ENCODE results near the gene SLFNL1.

SLFNL1 gene

GRCh38 chr1:40983286-40983685, 38.2 kb downstream of the SLFNL1 start:
- no peak overlapping the region for H3K4me3 ChIP-seq (ENCODE audit: low read depth, low read length)
- CTCF ChIA-PET = interaction anchor here (1.3 kb wide), 1 partner anchor 21 kb away, joined by 5 read pairs; no protein-coding TSS in a partner anchor
- DNase-seq (ENCODE audit: low read depth, low spot score) = no peak
- POLR2A ChIA-PET = interaction anchor here (1.0 kb wide), 1 partner anchor 20 kb away, joined by 5 read pairs; no protein-coding TSS in a partner anchor
- TF ChIP-seq CTCF (IDR thresholded peaks at IDR 0.05; ENCODE audit: insufficient read depth, low read length, missing control alignments) = no peak

GRCh38 chr1:40982721-40983120, 38.8 kb downstream of the SLFNL1 start:
- POLR2A ChIA-PET = interaction anchor here (1.0 kb wide), 1 partner anchor 21 kb away, joined by 5 read pairs; no protein-coding TSS in a partner anchor
- TF ChIP-seq CTCF (IDR thresholded peaks at IDR 0.05; ENCODE audit: insufficient read depth, low read length, missing control alignments) = no peak
- no peak overlapping the region for H3K4me3 ChIP-seq (ENCODE audit: low read depth, low read length)
- no peak for DNase-seq (ENCODE audit: low read depth, low spot score)
- CTCF ChIA-PET = interaction anchor here (1.3 kb wide), 1 partner anchor 22 kb away, joined by 5 read pairs; no protein-coding TSS in a partner anchor

- TF ChIP-seq CTCF (IDR thresholded peaks at IDR 0.05; ENCODE audit: insufficient read depth, low read length, missing control alignments) = no peak
- peak overlapping the region; percentile 70 for H3K4me3 ChIP-seq (ENCODE audit: low read depth, low read length)
- POLR2A ChIA-PET = interaction anchor here (1.0 to 1.2 kb wide), 2 partner anchors 21 to 22 kb away, joined by 3 to 5 read pairs; no protein-coding TSS in a partner anchor
- CTCF ChIA-PET = interaction anchor here (0.6 to 4.0 kb wide), 3 partner anchors 14 to 31 kb away, joined by 3 to 38 read pairs (median 5); no protein-coding TSS in a partner anchor
- no peak for DNase-seq (ENCODE audit: low read depth, low spot score)
These were observed 39.7 kb downstream of the SLFNL1 start for GRCh38 chr1:40981691-40982448.

GRCh38 chr1:40980453-40981121, 40.9 kb downstream of the SLFNL1 start:
- no peak for TF ChIP-seq CTCF (IDR thresholded peaks at IDR 0.05; ENCODE audit: insufficient read depth, low read length, missing control alignments)
- POLR2A ChIA-PET = interaction anchor here (1.2 kb wide), 3 partner anchors 18 to 23 kb away, joined by 3 to 10 read pairs (median 3); no protein-coding TSS in a partner anchor
- H3K4me3 ChIP-seq (ENCODE audit: low read depth, low read length) = peak overlapping the region; percentile 70
- CTCF ChIA-PET = interaction anchor here (0.6 to 4.0 kb wide), 6 partner anchors 11 to 131 kb away, joined by 3 to 38 read pairs (median 6); no protein-coding TSS in a partner anchor
- DNase-seq (ENCODE audit: low read depth, low spot score) = no peak

GRCh38 chr1:40980068-40980452, 41.5 kb downstream of the SLFNL1 start:
- CTCF ChIA-PET = interaction anchor here (0.9 to 4.0 kb wide), 7 partner anchors 11 to 131 kb away, joined by 3 to 38 read pairs (median 4); no protein-coding TSS in a partner anchor
- no peak for TF ChIP-seq CTCF (IDR thresholded peaks at IDR 0.05; ENCODE audit: insufficient read depth, low read length, missing control alignments)
- DNase-seq (ENCODE audit: low read depth, low spot score) = no peak
- POLR2A ChIA-PET = interaction anchor here (1.2 to 1.3 kb wide), 3 partner anchors 19 to 23 kb away, joined by 3 to 10 read pairs (median 3); no protein-coding TSS in a partner anchor
- peak overlapping the region; percentile 70 for H3K4me3 ChIP-seq (ENCODE audit: low read depth, low read length)

All from AG04449 (cell line).